ENCODE results near the gene SYT1.

The SYT1 gene

DNA sequence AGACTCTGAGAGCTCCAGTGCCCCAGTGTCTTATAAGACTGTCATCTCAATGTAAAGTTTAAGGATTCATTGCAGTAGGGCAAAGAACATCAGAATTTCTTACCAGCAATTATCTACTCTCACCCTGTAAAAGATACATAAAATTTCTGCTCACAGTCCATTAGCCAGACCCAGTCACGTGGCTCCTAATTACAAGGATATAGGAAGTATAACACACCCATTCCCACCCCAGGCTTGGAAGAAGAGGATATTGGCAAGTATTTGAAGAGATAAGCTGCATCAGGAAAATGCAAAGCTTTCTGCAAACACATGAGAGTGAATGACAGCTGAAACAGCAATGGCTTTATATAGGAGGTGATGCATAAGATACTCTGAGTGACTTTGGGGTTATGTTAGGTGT lies 14.3 kb downstream of the SYT1 start:
- Mint-ChIP-seq H3K36me3 (no peaks in the 10 kb centered on the region), H3K27ac (no peak overlapping the region), H3K4me1 (no peaks in the 10 kb centered on the region), H3K4me3 (no peak overlapping the region), H3K27me3 (no peaks in the 10 kb centered on the region), H3K9me3 (peaks cover 5% of the 10 kb centered on the region)
- DNase-seq = no peak
- CTCF ChIA-PET = no interaction called here

DNA sequence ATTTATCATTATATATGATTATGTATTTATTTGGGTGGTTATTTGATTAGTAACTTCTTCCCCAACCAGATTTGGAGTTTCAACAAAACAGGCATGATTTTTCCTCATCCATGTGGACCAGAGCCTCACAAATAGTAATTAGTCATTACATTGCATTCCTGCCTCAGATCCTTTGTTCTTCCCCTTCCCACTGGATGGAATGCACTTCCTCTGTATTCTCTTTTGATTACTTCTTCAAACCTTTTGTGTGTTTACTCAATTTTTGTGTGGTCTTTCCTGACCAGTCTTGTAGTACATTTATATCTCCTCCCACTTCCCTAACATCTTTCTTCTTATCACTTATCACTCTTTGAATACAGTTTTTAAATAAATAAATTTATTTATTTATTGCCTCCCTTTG lies 15.5 kb downstream of the SYT1 start:
- DNase-seq = no peak
- Mint-ChIP-seq H3K36me3 (no peaks in the 10 kb centered on the region), H3K4me3 (no peak overlapping the region), H3K9me3 (peaks cover 5% of the 10 kb centered on the region), H3K4me1 (no peaks in the 10 kb centered on the region), H3K27ac (no peak overlapping the region), H3K27me3 (no peaks in the 10 kb centered on the region)
- CTCF ChIA-PET = no interaction called here

DNA sequence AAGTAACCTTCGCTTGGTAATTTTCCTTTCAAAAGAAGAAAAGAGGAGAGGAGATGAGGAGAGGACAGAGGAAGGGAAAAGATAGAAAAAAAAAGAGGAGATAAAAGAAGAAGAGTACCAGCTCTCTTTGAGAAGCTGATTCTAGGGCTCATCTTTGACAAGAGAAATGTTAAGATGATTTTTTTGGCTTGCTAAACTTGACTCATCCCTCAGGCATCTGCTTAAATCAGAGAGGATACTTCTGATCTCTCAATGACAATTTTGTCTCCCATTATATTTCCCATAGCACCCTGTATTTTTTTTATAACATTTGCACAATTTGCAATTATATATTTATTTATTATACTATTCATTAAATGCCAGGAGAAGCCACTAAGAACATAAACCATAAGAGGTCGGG lies 17.1 kb downstream of the SYT1 start:
- no peak for DNase-seq
- no peak overlapping the region for H3K27ac Mint-ChIP-seq
- no peaks in the 10 kb centered on the region for H3K4me1 Mint-ChIP-seq
- no peaks in the 10 kb centered on the region for H3K36me3 Mint-ChIP-seq
- H3K27me3 Mint-ChIP-seq = no peaks in the 10 kb centered on the region
- CTCF ChIA-PET = no interaction called here
- H3K9me3 Mint-ChIP-seq = peaks cover 5% of the 10 kb centered on the region
- H3K4me3 Mint-ChIP-seq = no peak overlapping the region

DNA sequence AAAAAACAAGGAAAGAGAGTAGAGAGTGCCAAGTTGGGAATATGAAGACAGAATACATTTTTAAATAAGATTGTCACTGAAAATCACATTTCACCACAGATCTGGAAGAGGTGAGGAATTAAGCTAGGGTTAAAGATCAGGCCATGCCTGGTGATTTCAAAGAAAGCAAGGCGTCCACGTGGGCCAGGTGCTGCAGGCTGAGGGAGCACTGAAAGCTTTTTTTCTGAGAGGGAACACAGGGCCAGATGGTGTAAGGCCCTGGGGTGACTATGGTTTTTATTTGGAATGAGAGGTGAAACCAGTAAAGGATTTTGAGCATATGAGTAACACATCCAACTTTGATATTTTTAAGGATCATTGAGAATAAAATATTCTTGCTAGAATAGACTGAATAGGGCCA lies 20.9 kb downstream of the SYT1 start:
- DNase-seq = no peak
- no peak overlapping the region for H3K27ac Mint-ChIP-seq
- no peak overlapping the region for H3K4me3 Mint-ChIP-seq
- peaks cover 5% of the 10 kb centered on the region for H3K9me3 Mint-ChIP-seq
- H3K4me1 Mint-ChIP-seq = no peaks in the 10 kb centered on the region
- H3K27me3 Mint-ChIP-seq = no peaks in the 10 kb centered on the region
- CTCF ChIA-PET = no interaction called here
- H3K36me3 Mint-ChIP-seq = no peaks in the 10 kb centered on the region

DNA sequence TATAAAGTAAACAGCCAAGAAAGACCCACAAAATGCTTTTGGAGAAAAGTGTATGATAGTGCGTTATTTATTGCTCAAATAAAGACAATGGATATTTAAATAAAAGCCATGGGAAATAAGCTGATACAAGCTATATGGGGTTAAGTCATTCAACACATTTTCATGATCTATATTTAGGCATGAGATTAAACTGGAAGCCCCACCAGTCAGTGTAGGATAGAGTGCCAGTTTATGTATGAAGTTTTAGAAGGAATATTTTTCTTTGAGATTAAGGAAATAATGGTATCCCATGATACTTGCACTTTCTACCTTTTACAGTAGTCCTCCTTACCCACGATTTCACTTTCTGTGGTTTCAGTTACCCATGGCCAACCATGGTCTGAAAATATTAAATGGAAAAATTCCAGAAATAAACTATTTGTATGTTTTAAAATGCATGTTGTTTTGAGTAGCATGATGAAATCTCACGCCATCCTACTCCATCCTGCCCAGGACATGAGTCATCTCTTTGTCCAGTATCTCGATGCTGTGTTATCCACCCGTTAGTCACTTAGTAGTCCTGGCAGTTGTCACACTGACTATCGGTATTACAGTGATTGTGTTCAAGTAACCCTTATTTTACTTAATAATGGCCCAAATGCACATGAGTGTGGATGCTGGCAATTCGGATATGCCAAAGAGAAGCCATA lies 22.3 kb downstream of the SYT1 start:
- no peak for DNase-seq
- Mint-ChIP-seq H3K4me1 (no peaks in the 10 kb centered on the region), H3K9me3 (no peaks in the 10 kb centered on the region), H3K36me3 (no peaks in the 10 kb centered on the region), H3K27me3 (no peaks in the 10 kb centered on the region), H3K4me3 (no peak overlapping the region), H3K27ac (no peak overlapping the region)
- CTCF ChIA-PET = no interaction called here

DNA sequence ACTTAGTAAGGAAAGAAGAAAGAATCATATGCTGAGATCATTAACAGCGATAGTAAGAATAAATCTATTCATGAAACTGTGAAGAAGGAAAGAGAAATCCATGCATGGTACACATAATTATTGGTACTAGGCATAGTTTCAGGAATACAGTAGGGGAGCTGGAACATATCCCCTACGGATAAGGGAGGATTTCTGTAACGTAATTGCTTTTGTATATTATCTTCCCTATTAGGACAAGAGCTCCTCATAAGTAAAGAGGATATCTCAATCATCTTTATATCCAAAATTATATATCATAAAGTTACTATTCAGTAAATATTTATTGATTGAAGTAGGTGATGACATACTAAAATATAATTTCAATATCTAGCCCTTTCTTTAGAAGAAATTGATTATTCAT lies 22.9 kb downstream of the SYT1 start:
- H3K9me3 Mint-ChIP-seq = no peaks in the 10 kb centered on the region
- H3K36me3 Mint-ChIP-seq = no peaks in the 10 kb centered on the region
- no peak for DNase-seq
- H3K4me1 Mint-ChIP-seq = no peaks in the 10 kb centered on the region
- no peaks in the 10 kb centered on the region for H3K27me3 Mint-ChIP-seq
- CTCF ChIA-PET = no interaction called here
- H3K4me3 Mint-ChIP-seq = no peak overlapping the region
- no peak overlapping the region for H3K27ac Mint-ChIP-seq

DNA sequence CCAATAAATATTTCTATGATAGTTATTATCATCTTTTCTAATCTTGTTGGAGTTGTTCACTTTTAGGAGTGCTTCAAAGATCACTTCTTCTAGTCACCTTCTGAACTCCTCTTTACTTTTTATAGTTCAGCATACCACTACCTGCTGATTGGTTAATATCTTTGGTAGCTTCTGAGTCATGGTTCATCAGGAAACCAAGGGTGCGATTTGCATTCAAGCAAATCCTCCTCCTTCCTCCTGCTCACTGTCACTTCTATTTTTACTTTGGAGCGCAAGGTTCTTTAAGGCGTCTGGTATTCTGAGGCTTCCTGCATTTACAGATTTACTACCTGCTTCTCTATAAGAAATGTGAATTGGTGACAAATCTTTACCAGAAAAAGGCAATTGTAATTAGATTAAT lies 24.0 kb downstream of the SYT1 start:
- H3K27ac Mint-ChIP-seq = no peak overlapping the region

DNA sequence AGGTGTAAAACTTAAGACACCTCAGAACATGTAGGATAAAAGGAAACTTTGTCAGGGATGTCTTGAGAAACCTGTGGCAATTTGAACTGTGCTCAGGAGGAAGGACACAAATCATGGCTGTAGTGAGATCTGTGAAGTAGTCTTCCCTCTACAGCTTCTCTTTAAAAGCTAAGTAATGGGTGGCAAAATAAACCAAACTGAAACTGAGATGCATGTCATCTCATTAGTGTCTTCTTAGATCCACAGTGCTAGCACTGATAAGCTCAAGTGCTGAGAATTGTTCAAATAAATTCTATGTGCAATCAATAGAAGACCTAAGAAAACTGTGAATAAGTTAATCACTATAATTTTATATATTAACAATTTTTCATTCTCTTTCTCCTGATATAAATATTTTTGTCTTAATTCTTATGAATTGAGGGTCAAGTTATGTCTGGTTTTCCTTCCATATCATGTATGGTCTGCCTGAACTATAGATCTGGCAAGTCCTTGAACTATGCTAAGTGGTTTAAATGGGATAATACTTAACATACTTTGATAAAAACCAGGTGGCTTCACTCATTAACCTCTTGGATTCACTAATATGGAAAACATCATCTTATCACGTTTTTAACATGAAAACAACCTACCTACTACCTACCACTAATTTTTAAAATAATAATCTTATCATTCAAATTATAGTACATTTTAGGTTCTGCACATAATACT lies 27.2 kb downstream of the SYT1 start:
- H3K27me3 Mint-ChIP-seq = no peaks in the 10 kb centered on the region
- H3K36me3 Mint-ChIP-seq = no peaks in the 10 kb centered on the region
- CTCF ChIA-PET = no interaction called here

More for the DNA sequence above, 24.0 kb downstream of the SYT1 start:
- H3K9me3 Mint-ChIP-seq = no peaks in the 10 kb centered on the region
- no peak overlapping the region for H3K4me3 Mint-ChIP-seq
- CTCF ChIA-PET = no interaction called here
- H3K36me3 Mint-ChIP-seq = no peaks in the 10 kb centered on the region
- no peak for DNase-seq
- no peaks in the 10 kb centered on the region for H3K27me3 Mint-ChIP-seq
- no peaks in the 10 kb centered on the region for H3K4me1 Mint-ChIP-seq

DNA sequence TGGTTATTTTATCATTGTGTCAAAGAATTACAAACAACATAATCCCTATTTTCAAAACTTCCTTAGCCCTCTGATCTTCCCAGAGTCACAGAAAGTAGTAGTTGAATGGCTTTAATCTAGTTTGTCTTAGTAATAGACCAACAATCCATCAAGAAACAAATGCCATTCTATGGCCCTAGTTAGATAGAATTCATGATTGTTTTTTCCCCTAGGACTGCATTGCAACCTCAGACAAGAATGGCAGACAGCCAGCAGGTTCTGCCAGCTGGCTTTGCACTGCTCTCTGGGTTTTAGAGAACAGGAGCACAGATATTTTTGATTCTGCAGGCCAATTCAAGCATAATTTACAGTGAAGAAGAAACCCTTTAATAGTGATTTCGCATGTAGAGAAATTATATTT lies 33.8 kb downstream of the SYT1 start:
- peaks cover 6% of the 10 kb centered on the region for H3K9me3 Mint-ChIP-seq
- H3K36me3 Mint-ChIP-seq = no peaks in the 10 kb centered on the region
- H3K27me3 Mint-ChIP-seq = no peaks in the 10 kb centered on the region
- CTCF ChIA-PET = no interaction called here
- no peaks in the 10 kb centered on the region for H3K4me1 Mint-ChIP-seq
- H3K27ac Mint-ChIP-seq = no peak overlapping the region
- no peak overlapping the region for H3K4me3 Mint-ChIP-seq
- DNase-seq = no peak

More for the DNA sequence above, 27.2 kb downstream of the SYT1 start:
- H3K9me3 Mint-ChIP-seq = no peaks in the 10 kb centered on the region
- H3K27ac Mint-ChIP-seq = no peak overlapping the region
- no peak overlapping the region for H3K4me3 Mint-ChIP-seq
- no peaks in the 10 kb centered on the region for H3K4me1 Mint-ChIP-seq
- no peak for DNase-seq

DNA sequence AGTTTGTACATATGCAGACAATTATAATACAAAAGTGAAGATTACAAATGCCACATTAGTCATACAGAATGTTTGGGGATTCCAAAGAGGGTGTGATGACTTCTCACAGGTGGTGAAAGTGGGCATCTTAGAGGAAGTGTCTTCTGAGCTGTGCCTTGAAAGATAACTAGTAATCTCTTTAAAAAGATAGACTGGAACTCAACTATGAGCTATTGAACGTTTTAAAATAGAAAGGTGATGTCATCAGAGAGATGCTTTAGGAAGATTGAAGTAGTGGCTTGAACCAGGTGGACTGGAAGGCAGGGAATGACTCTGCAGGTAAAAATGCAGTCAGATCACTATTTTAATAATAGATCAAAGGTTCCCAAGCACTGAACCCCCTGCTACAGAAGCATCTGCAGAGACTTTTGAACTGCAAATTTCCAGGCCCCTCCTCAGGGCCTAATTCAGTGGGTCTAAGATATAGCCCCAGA lies 50.3 kb downstream of the SYT1 start:
- H3K9me3 Mint-ChIP-seq = no peaks in the 10 kb centered on the region
- CTCF ChIA-PET = no interaction called here
- no peaks in the 10 kb centered on the region for H3K36me3 Mint-ChIP-seq
- no peaks in the 10 kb centered on the region for H3K27me3 Mint-ChIP-seq
- no peak overlapping the region for H3K27ac Mint-ChIP-seq
- H3K4me1 Mint-ChIP-seq = no peaks in the 10 kb centered on the region
- DNase-seq = no peak
- no peak overlapping the region for H3K4me3 Mint-ChIP-seq

DNA sequence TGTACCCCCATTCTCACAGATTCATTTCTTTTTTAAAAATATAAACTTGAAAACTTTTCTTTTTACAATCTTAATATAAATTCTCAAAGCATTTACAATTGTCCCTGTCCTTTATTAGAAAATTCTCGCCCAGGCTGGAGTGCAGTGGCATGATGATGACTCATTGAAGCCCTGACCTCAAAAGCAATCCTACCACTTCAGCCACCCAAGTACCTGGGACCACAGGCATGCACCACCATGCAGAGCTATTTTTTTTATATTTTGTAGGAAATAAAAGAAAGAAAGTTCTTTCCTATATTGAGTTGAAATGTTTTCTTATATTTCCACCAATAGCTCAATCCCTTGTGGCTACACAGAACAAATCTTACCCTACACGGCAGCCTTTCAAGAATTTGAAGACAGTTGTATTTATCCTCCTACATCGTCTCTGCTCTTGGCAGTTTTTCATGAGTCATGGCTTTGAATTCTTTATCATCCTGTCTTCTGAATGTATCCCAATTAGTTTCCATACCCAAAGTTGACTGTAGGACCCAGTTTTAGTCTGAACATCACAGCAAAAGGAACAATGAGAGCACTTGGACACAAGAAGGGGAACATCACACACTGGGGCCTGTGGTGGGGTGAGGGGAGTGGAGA lies 52.4 kb downstream of the SYT1 start:
- CTCF ChIA-PET = no interaction called here
- Mint-ChIP-seq H3K4me3 (no peak overlapping the region), H3K27me3 (no peaks in the 10 kb centered on the region), H3K27ac (no peak overlapping the region), H3K36me3 (no peaks in the 10 kb centered on the region), H3K9me3 (no peaks in the 10 kb centered on the region), H3K4me1 (no peaks in the 10 kb centered on the region)
- no peak for DNase-seq

DNA sequence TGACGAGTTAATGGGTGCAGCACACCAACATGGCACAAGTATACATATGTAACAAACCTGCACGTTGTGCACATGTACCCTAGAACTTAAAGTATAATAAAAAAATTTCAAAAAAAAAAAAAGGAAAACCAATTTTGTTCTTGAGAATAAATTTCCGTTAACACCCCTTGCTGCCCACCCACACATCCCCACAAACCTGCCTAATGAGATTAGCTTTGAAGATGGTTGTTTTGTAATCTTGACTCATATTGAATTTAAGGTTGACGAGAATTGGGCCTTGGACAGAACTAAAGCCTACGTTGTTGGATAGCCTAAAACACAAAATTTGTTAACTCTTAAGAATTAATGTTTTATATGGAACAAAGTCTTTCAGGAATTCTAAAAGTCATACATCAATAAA lies 52.9 kb downstream of the SYT1 start:
- DNase-seq = no peak
- no peak overlapping the region for H3K27ac Mint-ChIP-seq
- H3K27me3 Mint-ChIP-seq = no peaks in the 10 kb centered on the region
- H3K4me3 Mint-ChIP-seq = no peak overlapping the region
- CTCF ChIA-PET = no interaction called here
- H3K36me3 Mint-ChIP-seq = no peaks in the 10 kb centered on the region
- no peaks in the 10 kb centered on the region for H3K4me1 Mint-ChIP-seq
- no peaks in the 10 kb centered on the region for H3K9me3 Mint-ChIP-seq

DNA sequence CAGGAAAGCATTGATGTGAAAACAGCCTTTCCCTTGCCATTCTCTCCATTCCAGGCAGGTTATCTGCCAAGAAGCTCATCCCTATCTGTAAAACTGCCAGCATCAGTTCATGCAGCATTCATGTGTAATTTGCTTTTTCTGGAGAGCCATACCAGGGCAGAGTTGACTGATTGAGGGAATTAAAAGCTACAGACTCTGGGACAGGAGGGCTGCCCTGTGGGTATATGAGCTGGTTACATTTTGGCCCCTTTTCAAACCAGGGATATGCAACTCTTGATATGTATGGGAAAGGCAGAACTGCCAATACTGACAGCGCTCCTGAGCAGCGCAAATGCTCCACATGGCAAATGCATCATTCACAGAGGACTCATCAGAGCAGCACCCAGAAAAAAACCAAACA lies 53.7 kb downstream of the SYT1 start:
- CTCF ChIA-PET = no interaction called here
- no peak overlapping the region for H3K4me3 Mint-ChIP-seq
- DNase-seq = no peak
- no peaks in the 10 kb centered on the region for H3K27me3 Mint-ChIP-seq
- no peaks in the 10 kb centered on the region for H3K36me3 Mint-ChIP-seq
- no peaks in the 10 kb centered on the region for H3K9me3 Mint-ChIP-seq
- H3K27ac Mint-ChIP-seq = no peak overlapping the region
- no peaks in the 10 kb centered on the region for H3K4me1 Mint-ChIP-seq

DNA sequence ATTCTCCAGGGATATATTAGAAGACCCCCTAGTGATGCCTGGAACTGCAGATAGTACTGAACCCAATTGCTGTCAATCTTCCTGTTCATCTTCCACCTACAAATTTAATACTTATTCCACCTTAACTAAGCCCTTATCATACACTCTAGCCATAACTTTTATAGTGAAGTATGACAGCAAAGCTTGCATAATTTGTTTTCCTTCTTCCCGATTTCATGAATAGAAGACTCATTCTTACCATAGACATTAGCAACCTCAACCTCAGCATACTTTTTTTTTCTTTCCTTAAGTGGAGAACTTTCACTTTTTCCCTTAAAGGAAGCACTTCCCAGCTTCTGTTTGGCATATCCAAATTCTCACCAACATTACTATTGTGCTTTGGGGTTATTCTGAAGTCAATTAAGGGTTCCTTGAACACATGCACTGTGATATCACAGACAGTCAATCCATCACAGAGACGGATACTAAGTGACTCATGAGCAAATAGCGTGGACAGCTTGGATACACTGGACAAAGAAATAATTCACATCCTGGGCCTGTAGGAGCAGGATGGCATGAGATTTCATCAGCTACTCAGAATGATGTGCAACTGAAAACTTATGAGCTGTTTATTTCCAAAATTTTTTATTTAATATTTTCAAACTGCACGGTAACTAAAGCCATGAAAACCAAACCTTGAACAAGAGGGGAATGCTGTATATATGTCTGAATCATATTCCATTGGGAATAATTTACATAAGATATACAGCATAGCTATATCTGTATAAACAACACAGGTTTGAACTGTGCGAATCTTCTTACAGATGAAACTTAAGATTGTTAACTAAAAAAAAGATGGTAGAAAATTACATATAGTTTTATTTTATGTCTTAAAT lies 63.9 kb downstream of the SYT1 start:
- peaks cover 9% of the 10 kb centered on the region for H3K9me3 Mint-ChIP-seq
- no peak for DNase-seq
- H3K4me3 Mint-ChIP-seq = no peak overlapping the region
- no peak overlapping the region for H3K27ac Mint-ChIP-seq
- no peaks in the 10 kb centered on the region for H3K4me1 Mint-ChIP-seq
- CTCF ChIA-PET = no interaction called here
- H3K36me3 Mint-ChIP-seq = no peaks in the 10 kb centered on the region
- no peaks in the 10 kb centered on the region for H3K27me3 Mint-ChIP-seq
